ENCODE data around the gene WDFY2. TPM values are rescaled to one million over a fixed set of nuclear protein-coding genes. Genes with fewer than 3 reads are reported as not detected.
A peak's percentile ranks its signal among the peaks of the same experiment; 100 is the strongest.
"Not testable (repeated sequence)": the region's sequence is repeated elsewhere in the genome, so short reads cannot be mapped to it uniquely, and the experiment has no call there.

The WDFY2 gene
- total RNA-seq, 5 donors from 2014 or later (not counting 1 experiment from before 2014, with no cell fraction given), result 18.2 to 28.3 (median 20.0) TPM

GRCh38 chr13:51591938-51592337, 7.7 kb downstream of the WDFY2 start:
- POLR2A ChIA-PET, result interaction anchor here in 1 of 2 donors (1.2 kb wide), 1 partner anchor 139 kb away, joined by 7 read pairs; the partner anchor contains the start of gene INTS6
- H3K36me3 ChIP-seq (ENCODE audit: control insufficient read depth in 2 of 2, extremely low read depth in 1 of 2, insufficient read depth in 1 of 2, low read length in 1 of 2); CTCF ChIA-PET; H3K4me1 ChIP-seq (ENCODE audit: control insufficient read depth in 1 of 2, extremely low read depth in 1 of 2, insufficient read depth in 2 of 2, low read length in 2 of 2); DNase-seq; H3K27me3 ChIP-seq (replicated peaks in 1 of 2; ENCODE audit: control insufficient read depth in 2 of 2, extremely low read depth in 1 of 2, insufficient read depth in 2 of 2, low read length in 1 of 2); H3K4me3 Mint-ChIP-seq; H3K27me3 Mint-ChIP-seq; H3K27ac ChIP-seq (ENCODE audit: low read length); H3K9me3 Mint-ChIP-seq; H3K36me3 Mint-ChIP-seq; H3K27ac Mint-ChIP-seq; ATAC-seq (replicated peaks in 1 of 4); H3K9me3 ChIP-seq; H3K4me3 ChIP-seq (ENCODE audit: control insufficient read depth in 1 of 2, extremely low read depth in 1 of 2, low read length in 1 of 2): not testable (repeated sequence)
- peaks cover 51 to 65% (median 61%) of the 10 kb centered on the region in 3 donors for H3K4me1 Mint-ChIP-seq
- WGBS (ENCODE audit: insufficient coverage), result no CpG with 5 or more reads among the region's 1 CpG

GRCh38 chr13:51594432-51594831, 10.2 kb downstream of the WDFY2 start:
- Mint-ChIP-seq H3K9me3 (no peaks in the 10 kb centered on the region), H3K36me3 (peaks cover 4% of the 10 kb centered on the region), H3K27me3 (no peaks in the 10 kb centered on the region), H3K4me1 (peaks cover 39 to 52% (median 47%) of the 10 kb centered on the region in 3 donors), H3K4me3 (no peak overlapping the region), H3K27ac (no peak overlapping the region)
- no CpG with 5 or more reads among the region's 3 CpGs for WGBS (ENCODE audit: insufficient coverage)
- Histone ChIP-seq H3K4me1 (ENCODE audit: control insufficient read depth in 1 of 2, extremely low read depth in 1 of 2, insufficient read depth in 2 of 2, low read length in 2 of 2) (peaks cover 0 to 3% of the 10 kb centered on the region in 2 experiments), H3K27ac (ENCODE audit: low read length) (no peak overlapping the region), H3K36me3 (ENCODE audit: control insufficient read depth in 2 of 2, extremely low read depth in 1 of 2, insufficient read depth in 1 of 2, low read length in 1 of 2) (no peaks in the 10 kb centered on the region), H3K27me3 (replicated peaks in 1 of 2; ENCODE audit: control insufficient read depth in 2 of 2, extremely low read depth in 1 of 2, insufficient read depth in 2 of 2, low read length in 1 of 2) (no peaks in the 10 kb centered on the region), H3K4me3 (ENCODE audit: control insufficient read depth in 1 of 2, extremely low read depth in 1 of 2, low read length in 1 of 2) (no peak overlapping the region), H3K9me3 (no peaks in the 10 kb centered on the region)
- CTCF ChIA-PET, result no interaction called here
- POLR2A ChIA-PET, result interaction anchor here in 1 of 2 donors (0.5 to 0.8 kb wide), 2 partner anchors 8 to 42 kb away, joined by 3 to 4 read pairs; no protein-coding TSS in a partner anchor
- DNase-seq, result no peak
- ATAC-seq (replicated peaks in 1 of 4), result no peak

- no peaks in the 10 kb centered on the region for H3K36me3 ChIP-seq (ENCODE audit: control insufficient read depth in 2 of 2, extremely low read depth in 1 of 2, insufficient read depth in 1 of 2, low read length in 1 of 2)
- peaks cover 4% of the 10 kb centered on the region for H3K36me3 Mint-ChIP-seq
- H3K27me3 Mint-ChIP-seq, result no peaks in the 10 kb centered on the region
- peaks cover 38 to 51% (median 42%) of the 10 kb centered on the region in 3 donors for H3K4me1 Mint-ChIP-seq
- no peaks in the 10 kb centered on the region for H3K9me3 Mint-ChIP-seq
- ATAC-seq (replicated peaks in 1 of 4) (no peak), DNase-seq (no peak)
- H3K27me3 ChIP-seq (replicated peaks in 1 of 2; ENCODE audit: control insufficient read depth in 2 of 2, extremely low read depth in 1 of 2, insufficient read depth in 2 of 2, low read length in 1 of 2), result no peaks in the 10 kb centered on the region
- no peak overlapping the region for H3K4me3 ChIP-seq (ENCODE audit: control insufficient read depth in 1 of 2, extremely low read depth in 1 of 2, low read length in 1 of 2)
- POLR2A ChIA-PET, result interaction anchor here (0.6 to 0.8 kb wide), 3 partner anchors 9 to 144 kb away, joined by 3 read pairs; no protein-coding TSS in a partner anchor
- H3K4me3 Mint-ChIP-seq, result no peak overlapping the region
- H3K9me3 ChIP-seq, result no peaks in the 10 kb centered on the region
- WGBS (ENCODE audit: insufficient coverage), result no CpG with 5 or more reads among the region's 3 CpGs
- CTCF ChIA-PET, result no interaction called here
- no peak overlapping the region for H3K27ac Mint-ChIP-seq
- no peak overlapping the region for H3K27ac ChIP-seq (ENCODE audit: low read length)
- peaks cover 0 to 3% of the 10 kb centered on the region in 2 experiments for H3K4me1 ChIP-seq (ENCODE audit: control insufficient read depth in 1 of 2, extremely low read depth in 1 of 2, insufficient read depth in 2 of 2, low read length in 2 of 2)
Measured at GRCh38 chr13:51595416-51595815, 11.2 kb downstream of the WDFY2 start.

GRCh38 chr13:51596541-51596940, 12.3 kb downstream of the WDFY2 start:
- Histone ChIP-seq H3K4me1 (ENCODE audit: control insufficient read depth in 1 of 2, extremely low read depth in 1 of 2, insufficient read depth in 2 of 2, low read length in 2 of 2) (peaks cover 2 to 3% of the 10 kb centered on the region in 2 experiments), H3K4me3 (ENCODE audit: control insufficient read depth in 1 of 2, extremely low read depth in 1 of 2, low read length in 1 of 2) (no peak overlapping the region), H3K36me3 (ENCODE audit: control insufficient read depth in 2 of 2, extremely low read depth in 1 of 2, insufficient read depth in 1 of 2, low read length in 1 of 2) (no peaks in the 10 kb centered on the region), H3K9me3 (no peaks in the 10 kb centered on the region), H3K27ac (ENCODE audit: low read length) (no peak overlapping the region), H3K27me3 (replicated peaks in 1 of 2; ENCODE audit: control insufficient read depth in 2 of 2, extremely low read depth in 1 of 2, insufficient read depth in 2 of 2, low read length in 1 of 2) (no peaks in the 10 kb centered on the region)
- POLR2A ChIA-PET, result no interaction called here
- CTCF ChIA-PET, result no interaction called here
- H3K4me3 Mint-ChIP-seq, result no peak overlapping the region
- no peaks in the 10 kb centered on the region for H3K9me3 Mint-ChIP-seq
- peak overlapping the region in 1 of 2 donors; percentile 35 for H3K27ac Mint-ChIP-seq
- peaks cover 36 to 50% (median 37%) of the 10 kb centered on the region in 3 donors for H3K4me1 Mint-ChIP-seq
- no peak for ATAC-seq (replicated peaks in 1 of 4)
- peaks cover 8% of the 10 kb centered on the region for H3K36me3 Mint-ChIP-seq
- DNase-seq, result no peak
- no CpG with 5 or more reads among the region's 2 CpGs for WGBS (ENCODE audit: insufficient coverage)
- no peaks in the 10 kb centered on the region for H3K27me3 Mint-ChIP-seq

- DNase-seq (no peak), ATAC-seq (replicated peaks in 1 of 4) (no peak)
- Mint-ChIP-seq H3K27me3 (no peaks in the 10 kb centered on the region), H3K4me3 (no peak overlapping the region), H3K36me3 (peaks cover 20% of the 10 kb centered on the region), H3K9me3 (no peaks in the 10 kb centered on the region), H3K4me1 (peaks cover 34 to 56% (median 37%) of the 10 kb centered on the region in 3 donors), H3K27ac (no peak overlapping the region)
- Histone ChIP-seq H3K27ac (ENCODE audit: low read length) (no peak overlapping the region), H3K9me3 (no peaks in the 10 kb centered on the region), H3K4me3 (ENCODE audit: control insufficient read depth in 1 of 2, extremely low read depth in 1 of 2, low read length in 1 of 2) (no peak overlapping the region), H3K27me3 (replicated peaks in 1 of 2; ENCODE audit: control insufficient read depth in 2 of 2, extremely low read depth in 1 of 2, insufficient read depth in 2 of 2, low read length in 1 of 2) (no peaks in the 10 kb centered on the region), H3K36me3 (ENCODE audit: control insufficient read depth in 2 of 2, extremely low read depth in 1 of 2, insufficient read depth in 1 of 2, low read length in 1 of 2) (no peaks in the 10 kb centered on the region), H3K4me1 (ENCODE audit: control insufficient read depth in 1 of 2, extremely low read depth in 1 of 2, insufficient read depth in 2 of 2, low read length in 2 of 2) (peaks cover 0 to 3% of the 10 kb centered on the region in 2 experiments)
- POLR2A ChIA-PET, result interaction anchor here in 1 of 2 donors (1.0 kb wide), 1 partner anchor 19 kb away, joined by 3 read pairs; no protein-coding TSS in a partner anchor
- CTCF ChIA-PET, result interaction anchor here in 1 of 2 donors (0.8 kb wide), 1 partner anchor 164 kb away, joined by 3 read pairs; no protein-coding TSS in a partner anchor
Measured at GRCh38 chr13:51599444-51600176, 15.3 kb downstream of the WDFY2 start.

GRCh38 chr13:51600703-51601102, 16.4 kb downstream of the WDFY2 start:
- ChIA-PET POLR2A (interaction anchor here in 1 of 2 donors (0.6 kb wide), 1 partner anchor 148 kb away, joined by 5 read pairs; no protein-coding TSS in a partner anchor), CTCF (no interaction called here)
- H3K4me1 Mint-ChIP-seq, result peaks cover 30 to 50% (median 32%) of the 10 kb centered on the region in 3 donors
- no peak overlapping the region for H3K27ac Mint-ChIP-seq
- H3K4me3 Mint-ChIP-seq, result no peak overlapping the region
- ATAC-seq (replicated peaks in 1 of 4) (no peak), DNase-seq (no peak)
- no peaks in the 10 kb centered on the region for H3K27me3 Mint-ChIP-seq
- Histone ChIP-seq H3K9me3 (no peaks in the 10 kb centered on the region), H3K4me3 (ENCODE audit: control insufficient read depth in 1 of 2, extremely low read depth in 1 of 2, low read length in 1 of 2) (no peak overlapping the region), H3K27ac (ENCODE audit: low read length) (no peak overlapping the region), H3K4me1 (ENCODE audit: control insufficient read depth in 1 of 2, extremely low read depth in 1 of 2, insufficient read depth in 2 of 2, low read length in 2 of 2) (peaks cover 0 to 3% of the 10 kb centered on the region in 2 experiments), H3K36me3 (ENCODE audit: control insufficient read depth in 2 of 2, extremely low read depth in 1 of 2, insufficient read depth in 1 of 2, low read length in 1 of 2) (no peaks in the 10 kb centered on the region), H3K27me3 (replicated peaks in 1 of 2; ENCODE audit: control insufficient read depth in 2 of 2, extremely low read depth in 1 of 2, insufficient read depth in 2 of 2, low read length in 1 of 2) (no peaks in the 10 kb centered on the region)
- H3K36me3 Mint-ChIP-seq, result peaks cover 16% of the 10 kb centered on the region
- H3K9me3 Mint-ChIP-seq, result no peaks in the 10 kb centered on the region
- 96% methylated on average over 3 of the region's 3 CpGs for WGBS (ENCODE audit: insufficient coverage)

Measured in T-cell (primary cell).